Choroid plexus epithelial cell (primary cell): ENCODE data around the gene SERPINA10.
"Not testable (repeated sequence)": the region's sequence is repeated elsewhere in the genome, so short reads cannot be mapped to it uniquely, and the experiment has no call there.

Experiments used
- DNase-seq: peaks from one replicate; pipeline ENCODE4 v3.0.0-alpha.2; 2010; ENCODE audit warnings: low read depth
- H3K4me3 ChIP-seq: 2 replicates; pipeline ENCODE4 v1.5.1; 2011; ENCODE audit warnings: low read depth, mild to moderate bottlenecking, control low read depth, low read length, moderate library complexity
- TF ChIP-seq, protein P1 (sequence below): conservative IDR thresholded peaks from 2 replicates; pipeline ENCODE4 v1.5.1; 2011; ENCODE audit warnings: low read depth, mild to moderate bottlenecking, control low read depth, inconsistent platforms, low read length, moderate library complexity

SERPINA10 gene

DNA sequence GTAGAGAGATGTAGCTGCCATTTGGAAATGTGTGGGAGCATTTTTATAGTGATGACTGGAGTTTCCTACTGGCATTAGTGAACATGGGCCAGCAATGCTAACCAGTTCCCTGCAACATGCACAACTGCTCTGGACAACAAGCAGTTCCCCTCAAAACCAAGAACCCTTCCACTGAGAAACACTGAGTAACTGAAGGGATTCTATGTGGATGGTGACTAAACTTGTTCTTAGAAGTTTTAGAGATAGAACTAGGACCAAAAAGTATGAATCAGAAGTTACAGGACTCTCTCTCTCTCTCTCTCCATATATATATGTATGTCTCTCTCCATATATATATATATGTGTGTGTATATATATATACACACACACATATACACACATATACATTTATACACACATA lies 7.9 kb downstream of the SERPINA10 start:
- TF ChIP-seq, protein P1, sequence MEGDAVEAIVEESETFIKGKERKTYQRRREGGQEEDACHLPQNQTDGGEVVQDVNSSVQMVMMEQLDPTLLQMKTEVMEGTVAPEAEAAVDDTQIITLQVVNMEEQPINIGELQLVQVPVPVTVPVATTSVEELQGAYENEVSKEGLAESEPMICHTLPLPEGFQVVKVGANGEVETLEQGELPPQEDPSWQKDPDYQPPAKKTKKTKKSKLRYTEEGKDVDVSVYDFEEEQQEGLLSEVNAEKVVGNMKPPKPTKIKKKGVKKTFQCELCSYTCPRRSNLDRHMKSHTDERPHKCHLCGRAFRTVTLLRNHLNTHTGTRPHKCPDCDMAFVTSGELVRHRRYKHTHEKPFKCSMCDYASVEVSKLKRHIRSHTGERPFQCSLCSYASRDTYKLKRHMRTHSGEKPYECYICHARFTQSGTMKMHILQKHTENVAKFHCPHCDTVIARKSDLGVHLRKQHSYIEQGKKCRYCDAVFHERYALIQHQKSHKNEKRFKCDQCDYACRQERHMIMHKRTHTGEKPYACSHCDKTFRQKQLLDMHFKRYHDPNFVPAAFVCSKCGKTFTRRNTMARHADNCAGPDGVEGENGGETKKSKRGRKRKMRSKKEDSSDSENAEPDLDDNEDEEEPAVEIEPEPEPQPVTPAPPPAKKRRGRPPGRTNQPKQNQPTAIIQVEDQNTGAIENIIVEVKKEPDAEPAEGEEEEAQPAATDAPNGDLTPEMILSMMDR: no peak
- DNase-seq: no peak

DNA sequence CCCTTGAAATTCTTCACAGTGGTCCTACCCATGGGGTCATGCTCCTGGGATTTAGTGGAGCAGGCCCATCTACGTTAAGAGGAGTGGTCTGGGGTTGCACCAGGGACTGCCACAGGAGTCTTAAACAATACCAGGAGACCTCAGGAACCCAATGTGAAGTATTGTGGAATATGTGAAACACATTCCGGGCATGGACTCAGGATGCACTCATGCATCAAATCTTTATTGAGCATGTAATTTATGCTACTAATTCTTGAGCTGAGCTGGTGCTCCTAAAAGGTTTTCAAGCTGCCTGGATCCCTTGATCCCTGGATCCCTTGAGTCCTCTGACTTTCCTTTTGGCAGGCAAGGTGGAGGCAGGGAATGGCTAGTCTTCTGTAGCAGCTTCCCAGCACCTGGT lies 8.8 kb downstream of the SERPINA10 start:
- TF ChIP-seq, protein P1: no peak
- no peak for DNase-seq
- no peak overlapping the region for H3K4me3 ChIP-seq

More for the DNA sequence above, 7.9 kb downstream of the SERPINA10 start:
- no peak overlapping the region for H3K4me3 ChIP-seq

DNA sequence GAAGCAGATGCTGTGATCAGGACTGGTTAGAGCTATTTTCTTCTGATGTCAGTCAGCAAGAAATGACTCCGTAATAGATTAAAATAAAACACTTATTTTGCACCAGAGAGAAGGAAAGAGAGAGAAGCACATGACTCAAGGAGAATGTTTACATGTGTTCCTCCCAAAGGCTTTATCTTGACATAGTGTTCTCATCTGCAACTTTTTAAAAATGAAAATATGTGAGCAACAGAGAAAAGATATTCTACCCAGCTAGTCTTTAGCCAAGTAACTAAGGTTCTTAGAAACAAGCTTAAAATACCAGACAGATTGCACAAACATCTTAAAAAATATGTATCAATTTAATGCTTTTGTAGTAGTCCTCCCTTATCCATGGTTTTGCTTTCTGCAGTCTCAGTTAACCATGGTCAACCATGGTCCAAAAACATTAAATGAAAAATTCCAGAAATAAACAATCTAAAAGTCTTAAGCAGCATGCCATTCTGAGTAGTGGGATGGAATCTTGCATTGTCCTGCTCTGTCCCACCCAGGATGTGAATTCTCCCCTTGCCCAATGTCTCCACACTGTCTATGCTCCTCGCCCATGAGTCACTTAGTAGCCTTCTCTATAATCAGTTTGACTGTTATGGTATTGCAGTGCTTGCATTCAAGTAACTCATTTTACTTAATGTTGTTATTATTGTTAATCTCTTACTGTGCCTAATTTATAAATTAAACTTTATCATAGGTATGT lies 9.9 kb downstream of the SERPINA10 start:
- TF ChIP-seq, protein P1: no peak
- H3K4me3 ChIP-seq: no peak overlapping the region
- no peak for DNase-seq

DNA sequence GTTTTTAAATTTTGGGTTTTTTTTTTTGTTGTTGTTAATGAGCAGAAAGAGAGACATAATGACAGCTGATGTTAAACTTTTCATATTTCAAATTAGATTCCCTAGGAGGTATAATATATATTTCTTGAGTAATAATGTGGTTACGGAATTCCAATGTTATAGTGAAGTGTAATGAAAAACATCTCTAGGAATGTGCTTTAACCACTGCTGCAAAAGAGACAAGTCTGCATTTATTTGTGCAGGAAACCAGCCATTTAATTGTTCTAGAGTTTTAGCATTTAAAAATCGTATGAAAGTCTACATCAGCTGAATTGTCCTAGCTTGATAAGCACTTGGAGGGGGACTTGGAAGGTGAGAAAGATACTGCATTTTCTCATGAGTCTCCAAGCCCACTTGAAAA lies 14.3 kb downstream of the SERPINA10 start:
- DNase-seq: no peak
- H3K4me3 ChIP-seq: no peak overlapping the region
- TF ChIP-seq, protein P1: no peak

GRCh38 chr14:94276898-94277561 lies 16.0 kb downstream of the SERPINA10 start:
- DNase-seq, H3K4me3 ChIP-seq: not testable (repeated sequence)

- no peak overlapping the region for H3K4me3 ChIP-seq
- TF ChIP-seq, protein P1: no peak
- DNase-seq: no peak
Measured at GRCh38 chr14:94269156-94269555, 23.9 kb downstream of the SERPINA10 start.

DNA sequence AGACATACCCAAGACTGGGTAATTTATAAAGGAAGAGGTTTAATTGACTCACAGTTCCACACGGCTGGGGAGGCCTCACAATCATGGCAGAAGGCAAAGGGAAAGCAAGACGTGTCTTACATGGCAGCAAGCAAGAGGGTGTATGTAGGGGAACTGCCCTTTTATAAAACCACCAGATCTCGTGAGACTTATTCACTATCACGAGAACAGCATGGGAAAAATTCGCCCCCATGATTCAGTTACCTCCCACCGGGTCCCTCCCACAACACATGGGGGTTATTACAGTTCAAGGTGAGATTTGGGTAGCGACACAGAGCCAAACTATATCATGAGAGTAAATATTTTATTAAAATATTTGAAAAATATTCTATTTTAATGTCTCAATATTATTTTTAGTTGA lies 24.5 kb downstream of the SERPINA10 start:
- not testable (repeated sequence) for DNase-seq, H3K4me3 ChIP-seq

- no peak overlapping the region for H3K4me3 ChIP-seq
- TF ChIP-seq, protein P1: no peak
- DNase-seq: no peak
Measured at GRCh38 chr14:94267352-94267751, 25.7 kb downstream of the SERPINA10 start.

DNA sequence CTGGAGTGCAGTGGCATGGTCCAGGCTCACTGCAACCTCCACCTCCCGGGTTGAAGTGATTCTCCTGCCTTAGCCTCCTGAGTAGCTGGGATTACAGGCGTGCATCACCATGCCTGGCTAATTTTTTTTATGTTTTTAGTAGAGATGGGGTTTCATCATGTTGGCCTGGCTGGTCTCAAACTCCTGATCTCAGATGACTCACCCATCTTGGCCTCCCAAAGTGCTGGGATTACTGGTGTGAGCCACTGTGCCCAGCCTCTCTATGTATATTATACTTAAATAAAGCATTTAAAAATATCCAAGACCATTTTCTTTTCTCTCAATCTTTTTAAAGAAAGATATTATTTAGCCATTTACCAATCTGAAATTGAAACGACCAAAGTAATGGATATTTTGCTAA lies 28.9 kb downstream of the SERPINA10 start:
- not testable (repeated sequence) for DNase-seq, H3K4me3 ChIP-seq
